ENCODE data around the gene MFGE8.

Gene MFGE8

GRCh38 chr15:88904257-88904623 lies 8.9 kb downstream of the MFGE8 start:
- TF ChIP-seq CTCF (IDR thresholded peaks at IDR 0.05; ENCODE audit: control insufficient read depth, insufficient read depth, low read depth, low read length, missing control alignments) = no peak
- H3K4me3 ChIP-seq (ENCODE audit: control insufficient read depth, low read depth, low read length) = no peak overlapping the region

GRCh38 chr15:88902846-88903245 lies 10.3 kb downstream of the MFGE8 start:
- DNase-seq (ENCODE audit: low read depth) = no peak
- H3K4me3 ChIP-seq (ENCODE audit: control insufficient read depth, low read depth, low read length) = no peak overlapping the region
- TF ChIP-seq CTCF (IDR thresholded peaks at IDR 0.05; ENCODE audit: control insufficient read depth, insufficient read depth, low read depth, low read length, missing control alignments) = no peak

More at GRCh38 chr15:88904257-88904623, 8.9 kb downstream of the MFGE8 start:
- no peak for DNase-seq (ENCODE audit: low read depth)

GRCh38 chr15:88902221-88902835 lies 10.9 kb downstream of the MFGE8 start:
- TF ChIP-seq CTCF (IDR thresholded peaks at IDR 0.05; ENCODE audit: control insufficient read depth, insufficient read depth, low read depth, low read length, missing control alignments) = no peak
- no peak for DNase-seq (ENCODE audit: low read depth)
- no peak overlapping the region for H3K4me3 ChIP-seq (ENCODE audit: control insufficient read depth, low read depth, low read length)

GRCh38 chr15:88901508-88902220 lies 11.5 kb downstream of the MFGE8 start:
- DNase-seq (ENCODE audit: low read depth) = no peak
- TF ChIP-seq CTCF (IDR thresholded peaks at IDR 0.05; ENCODE audit: control insufficient read depth, insufficient read depth, low read depth, low read length, missing control alignments) = no peak
- H3K4me3 ChIP-seq (ENCODE audit: control insufficient read depth, low read depth, low read length) = no peak overlapping the region

GRCh38 chr15:88900982-88901418 lies 12.2 kb downstream of the MFGE8 start:
- no peak for TF ChIP-seq CTCF (IDR thresholded peaks at IDR 0.05; ENCODE audit: control insufficient read depth, insufficient read depth, low read depth, low read length, missing control alignments)
- no peak overlapping the region for H3K4me3 ChIP-seq (ENCODE audit: control insufficient read depth, low read depth, low read length)
- no peak for DNase-seq (ENCODE audit: low read depth)

GRCh38 chr15:88900309-88900981 lies 12.7 kb downstream of the MFGE8 start:
- no peak overlapping the region for H3K4me3 ChIP-seq (ENCODE audit: control insufficient read depth, low read depth, low read length)
- no peak for TF ChIP-seq CTCF (IDR thresholded peaks at IDR 0.05; ENCODE audit: control insufficient read depth, insufficient read depth, low read depth, low read length, missing control alignments)
- DNase-seq (ENCODE audit: low read depth) = no peak

Measured in AG09309 (cell line).